CD4-positive, CD25-positive, alpha-beta regulatory T cell (primary cell): ENCODE measurements around the gene FGG. TPM values are rescaled to one million over a fixed set of nuclear protein-coding genes. Genes with fewer than 3 reads are reported as not detected.

Experiments used
- ATAC-seq, 2 donors: fragments of 150-1000 bp; cut with Tn5 transposase; one replicate each; pipeline ENCODE4 v1.10.0; 2021; ENCODE audit warnings: low read depth in 2 of 2, moderate number of reproducible peaks in 2 of 2, moderate library complexity in 1 of 2
- DNase-seq, 3 donors: peaks; one replicate each; pipeline versions ENCODE4 v3.0.0 to v3.0.0-alpha.2; 2012 to 2022; ENCODE audit warnings: mixed read lengths in 1 of 3
- H3K27ac ChIP-seq: one replicate; pipeline ENCODE4 v1.7.0; 2013; ENCODE audit warnings: mild to moderate bottlenecking, low read length; ENCODE audit not compliant: insufficient read depth, poor library complexity, severe bottlenecking
- H3K27me3 ChIP-seq: one replicate; pipeline ENCODE4 v1.7.0; 2013; ENCODE audit warnings: low read length; ENCODE audit not compliant: control insufficient read depth, insufficient read depth
- H3K36me3 ChIP-seq: one replicate; pipeline ENCODE4 v1.7.0; 2013; ENCODE audit warnings: mild to moderate bottlenecking, low read length, moderate library complexity; ENCODE audit not compliant: control insufficient read depth, insufficient read depth
- H3K4me1 ChIP-seq: 2 replicates; pipeline ENCODE4 v1.7.0; 2013; ENCODE audit warnings: mild to moderate bottlenecking, low read length; ENCODE audit not compliant: insufficient read depth, control insufficient read depth, poor library complexity, severe bottlenecking
- H3K4me3 ChIP-seq: one replicate; pipeline ENCODE4 v1.7.0; 2013; ENCODE audit warnings: low read depth, mild to moderate bottlenecking, low read length, moderate library complexity
- H3K9me3 ChIP-seq, 2 experiments: 1 replicate in 1 of 2; 2 replicates in 1 of 2; pipeline ENCODE4 v1.7.0; 2013; ENCODE audit warnings: low read length in 2 of 2, mild to moderate bottlenecking in 1 of 2, moderate library complexity in 1 of 2; ENCODE audit not compliant: control insufficient read depth in 2 of 2
- H3K27ac Mint-ChIP-seq, 3 donors: one replicate each; pipeline ENCODE4 v1.8.0; 2020 to 2022; ENCODE audit warnings: mild to moderate bottlenecking in 3 of 3, mixed read lengths in 3 of 3, moderate library complexity in 2 of 3
- H3K27me3 Mint-ChIP-seq: one replicate; pipeline ENCODE4 v1.8.0; 2022; ENCODE audit warnings: mild to moderate bottlenecking, mixed read lengths
- H3K36me3 Mint-ChIP-seq: one replicate; pipeline ENCODE4 v1.8.0; 2020; ENCODE audit warnings: mixed read lengths
- H3K4me1 Mint-ChIP-seq, 4 donors: one replicate each; pipeline ENCODE4 v1.8.0; 2020 to 2022; ENCODE audit warnings: mixed read lengths in 4 of 4, mild to moderate bottlenecking in 1 of 4
- H3K4me3 Mint-ChIP-seq, 4 donors: one replicate each; pipeline ENCODE4 v1.8.0; 2020 to 2022; ENCODE audit warnings: mild to moderate bottlenecking in 4 of 4, mixed read lengths in 4 of 4, moderate library complexity in 3 of 4
- H3K9me3 Mint-ChIP-seq, 7 donors: one replicate each; pipeline ENCODE4 v1.8.0; 2020 to 2022; ENCODE audit warnings: mixed read lengths in 7 of 7, mild to moderate bottlenecking in 3 of 7, moderate library complexity in 2 of 7
- polyA plus RNA-seq, 4 donors: library from polyadenylated mRNA; unstranded; fragments of 300-500 nt; fragmentation: Illumina TruSeq; gene quantifications; one replicate each; pipeline ENCODE4 v1.2.3, GENCODE V29; 2021
- total RNA-seq: library from RNA; stranded (reverse); gene quantifications from one replicate; pipeline ENCODE4 v1.2.3, GENCODE V29; 2022

Gene FGG
- total and polyA plus RNA-seq, 5 donors from 2014 or later, result not detected

DNA sequence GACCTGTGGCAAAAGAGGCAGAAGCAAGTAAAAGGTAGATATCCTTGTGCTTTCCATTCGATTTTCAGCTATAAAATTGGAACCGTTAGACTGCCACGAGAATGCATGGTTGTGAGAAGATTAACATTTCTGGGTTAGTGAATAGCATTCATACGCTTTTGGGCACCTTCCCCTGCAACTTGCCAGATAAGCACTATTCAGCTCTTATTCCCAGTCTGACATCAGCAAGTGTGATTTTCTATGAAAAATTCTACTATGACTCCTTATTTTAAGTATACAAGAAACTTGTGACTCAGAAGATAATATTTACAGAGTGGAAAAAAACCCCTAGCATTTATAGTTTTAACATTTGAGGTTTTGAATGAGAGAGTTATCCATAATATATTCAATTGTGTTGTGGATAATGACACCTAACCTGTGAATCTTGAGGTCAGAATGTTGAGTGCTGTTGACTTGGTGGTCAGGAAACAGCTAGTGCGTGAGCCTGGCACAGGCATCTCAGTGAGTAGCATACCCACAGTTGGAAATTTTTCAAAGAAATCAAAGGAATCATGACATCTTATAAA is 45.7 kb downstream of the FGG start:
- DNase-seq (no peak), ATAC-seq (no peak)
- Histone ChIP-seq H3K27ac (no peak overlapping the region), H3K36me3 (no peaks in the 10 kb centered on the region), H3K4me1 (no peaks in the 10 kb centered on the region), H3K27me3 (peaks cover 11% of the 10 kb centered on the region), H3K9me3 (no peaks in the 10 kb centered on the region), H3K4me3 (no peak overlapping the region)
- Mint-ChIP-seq H3K4me1 (no peaks in the 10 kb centered on the region), H3K27ac (no peak overlapping the region), H3K9me3 (peaks cover 0 to under 1% (median 0%) of the 10 kb centered on the region in 7 donors), H3K4me3 (no peak overlapping the region), H3K36me3 (no peaks in the 10 kb centered on the region), H3K27me3 (peaks cover 18% of the 10 kb centered on the region)

DNA sequence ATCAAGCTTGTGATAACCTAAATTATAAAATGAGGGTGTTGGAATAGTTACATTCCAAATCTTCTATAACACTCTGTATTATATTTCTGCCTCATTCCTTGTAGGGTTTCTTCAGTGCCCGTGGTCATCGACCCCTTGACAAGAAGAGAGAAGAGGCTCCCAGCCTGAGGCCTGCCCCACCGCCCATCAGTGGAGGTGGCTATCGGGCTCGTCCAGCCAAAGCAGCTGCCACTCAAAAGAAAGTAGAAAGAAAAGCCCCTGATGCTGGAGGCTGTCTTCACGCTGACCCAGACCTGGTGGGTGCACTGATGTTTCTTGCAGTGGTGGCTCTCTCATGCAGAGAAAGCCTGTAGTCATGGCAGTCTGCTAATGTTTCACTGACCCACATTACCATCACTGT is 46.8 kb downstream of the FGG start:
- H3K27me3 ChIP-seq, result peaks cover 15% of the 10 kb centered on the region
- Mint-ChIP-seq H3K4me1 (no peaks in the 10 kb centered on the region), H3K36me3 (no peaks in the 10 kb centered on the region), H3K4me3 (no peak overlapping the region), H3K27ac (no peak overlapping the region), H3K27me3 (peaks cover 18% of the 10 kb centered on the region), H3K9me3 (no peaks in the 10 kb centered on the region)
- no peaks in the 10 kb centered on the region for H3K4me1 ChIP-seq
- DNase-seq (no peak), ATAC-seq (no peak)
- no peaks in the 10 kb centered on the region for H3K9me3 ChIP-seq
- no peak overlapping the region for H3K27ac ChIP-seq
- H3K4me3 ChIP-seq, result no peak overlapping the region
- no peaks in the 10 kb centered on the region for H3K36me3 ChIP-seq

DNA sequence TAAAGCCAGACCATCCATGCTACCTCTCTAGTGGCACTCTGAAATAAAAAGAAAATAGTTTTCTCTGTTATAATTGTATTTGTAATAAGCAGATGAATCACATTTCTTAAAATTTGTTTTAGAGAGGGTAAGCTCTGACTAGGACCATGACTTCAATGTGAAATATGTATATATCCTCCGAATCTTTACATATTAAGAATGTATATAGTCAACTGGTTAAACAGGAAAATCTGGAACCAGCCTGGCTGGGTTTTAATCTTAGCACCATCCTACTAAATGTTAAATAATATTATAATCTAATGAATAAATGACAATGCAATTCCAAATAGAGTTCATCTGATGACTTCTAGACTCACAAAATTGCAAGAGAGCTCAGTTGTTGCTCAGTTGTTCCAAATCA is 48.1 kb downstream of the FGG start:
- Mint-ChIP-seq H3K4me1 (peaks cover 0 to 6% (median 0%) of the 10 kb centered on the region in 4 donors), H3K27me3 (peaks cover 27% of the 10 kb centered on the region), H3K4me3 (no peak overlapping the region), H3K27ac (no peak overlapping the region), H3K9me3 (no peaks in the 10 kb centered on the region), H3K36me3 (no peaks in the 10 kb centered on the region)
- Histone ChIP-seq H3K27ac (no peak overlapping the region), H3K4me3 (no peak overlapping the region), H3K27me3 (peaks cover 15% of the 10 kb centered on the region), H3K4me1 (no peaks in the 10 kb centered on the region), H3K9me3 (no peaks in the 10 kb centered on the region), H3K36me3 (no peaks in the 10 kb centered on the region)
- DNase-seq (no peak), ATAC-seq (no peak)

DNA sequence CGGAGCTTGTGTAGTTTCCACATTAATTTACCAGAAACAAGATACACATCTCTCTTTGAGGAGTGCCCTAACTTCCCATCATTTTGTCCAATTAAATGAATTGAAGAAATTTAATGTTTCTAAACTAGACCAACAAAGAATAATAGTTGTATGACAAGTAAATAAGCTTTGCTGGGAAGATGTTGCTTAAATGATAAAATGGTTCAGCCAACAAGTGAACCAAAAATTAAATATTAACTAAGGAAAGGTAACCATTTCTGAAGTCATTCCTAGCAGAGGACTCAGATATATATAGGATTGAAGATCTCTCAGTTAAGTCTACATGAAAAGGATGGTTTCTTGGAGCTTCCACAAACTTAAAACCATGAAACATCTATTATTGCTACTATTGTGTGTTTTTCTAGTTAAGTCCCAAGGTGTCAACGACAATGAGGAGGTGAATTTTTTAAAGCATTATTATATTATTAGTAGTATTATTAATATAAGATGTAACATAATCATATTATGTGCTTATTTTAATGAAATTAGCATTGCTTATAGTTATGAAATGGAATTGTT is 49.7 kb downstream of the FGG start, which contains the start of gene FGB:
Gene FGB (plus strand): TSS at position 315 of the 558 bp plus-strand sequence. CDS start 8 bp downstream, at position 323.
- H3K27ac Mint-ChIP-seq, result no peak within 1 kb of the TSS
- no peak within 1 kb of the TSS for H3K27ac ChIP-seq
- peaks cover 14% of the 10 kb centered on the region for H3K27me3 ChIP-seq
- H3K27me3 Mint-ChIP-seq, result peaks cover 36% of the 10 kb centered on the region
- peaks cover 0 to 6% (median 0%) of the 10 kb centered on the region in 4 donors for H3K4me1 Mint-ChIP-seq
- no peak for DNase-seq
- no peaks in the 10 kb centered on the region for H3K9me3 ChIP-seq
- no peak within 1 kb of the TSS for H3K4me3 Mint-ChIP-seq
- no peaks in the 10 kb centered on the region for H3K9me3 Mint-ChIP-seq
- H3K36me3 ChIP-seq, result no peaks in the 10 kb centered on the region
- H3K4me1 ChIP-seq, result no peaks in the 10 kb centered on the region
- H3K4me3 ChIP-seq, result no peak within 1 kb of the TSS
- H3K36me3 Mint-ChIP-seq, result no peaks in the 10 kb centered on the region
- no peak for ATAC-seq

DNA sequence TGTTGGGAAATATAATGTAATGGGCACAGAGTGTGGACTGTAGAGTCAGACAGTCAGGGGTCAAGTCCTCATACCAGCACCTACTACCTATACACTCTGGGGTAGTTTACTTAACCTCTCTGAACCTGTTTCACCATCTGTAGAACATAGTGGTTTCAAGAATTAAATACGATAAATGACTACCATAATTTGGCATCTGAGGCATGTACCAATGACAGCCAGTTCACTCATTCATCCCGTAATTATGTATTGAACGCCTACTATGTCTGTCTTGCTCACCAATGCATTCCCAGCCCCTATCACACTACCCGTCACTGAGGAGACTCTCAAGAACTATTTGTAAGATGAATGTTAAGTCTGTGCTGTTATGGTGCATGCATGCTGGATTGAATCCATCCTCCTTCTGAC is 51.6 kb downstream of the FGG start:
- H3K27ac Mint-ChIP-seq, result no peak overlapping the region
- peaks cover 0 to 2% (median 0%) of the 10 kb centered on the region in 7 donors for H3K9me3 Mint-ChIP-seq
- peaks cover 21% of the 10 kb centered on the region for H3K27me3 Mint-ChIP-seq
- H3K4me3 Mint-ChIP-seq, result no peak overlapping the region
- Histone ChIP-seq H3K9me3 (no peaks in the 10 kb centered on the region), H3K27ac (no peak overlapping the region), H3K27me3 (peaks cover 9% of the 10 kb centered on the region), H3K36me3 (no peaks in the 10 kb centered on the region), H3K4me3 (no peak overlapping the region), H3K4me1 (no peaks in the 10 kb centered on the region)
- peaks cover 0 to 6% (median 0%) of the 10 kb centered on the region in 4 donors for H3K4me1 Mint-ChIP-seq
- ATAC-seq, result no peak
- no peak for DNase-seq
- no peaks in the 10 kb centered on the region for H3K36me3 Mint-ChIP-seq

DNA sequence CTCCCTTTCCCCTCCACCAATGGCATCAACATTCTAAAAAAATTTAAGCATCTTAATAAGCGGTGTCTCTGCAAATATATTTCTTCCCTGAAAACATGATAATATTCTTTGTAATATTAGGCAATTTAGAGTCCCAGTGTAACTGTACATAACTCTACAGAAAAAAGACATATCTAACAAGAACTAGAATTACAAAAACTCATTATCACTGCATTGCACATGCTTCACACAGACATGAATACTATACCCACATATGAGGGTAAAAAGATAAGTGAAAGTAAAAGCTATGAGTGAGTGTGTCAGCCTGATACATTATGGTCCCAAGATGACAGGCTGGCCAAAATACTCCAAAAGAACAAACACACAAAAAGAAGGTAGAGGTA is 52.0 kb downstream of the FGG start:
- Histone ChIP-seq H3K4me3 (no peak overlapping the region), H3K27ac (no peak overlapping the region), H3K36me3 (no peaks in the 10 kb centered on the region), H3K9me3 (no peaks in the 10 kb centered on the region), H3K4me1 (no peaks in the 10 kb centered on the region), H3K27me3 (peaks cover 9% of the 10 kb centered on the region)
- H3K9me3 Mint-ChIP-seq, result peaks cover 0 to 2% (median 0%) of the 10 kb centered on the region in 7 donors
- H3K4me3 Mint-ChIP-seq, result no peak overlapping the region
- H3K36me3 Mint-ChIP-seq, result no peaks in the 10 kb centered on the region
- DNase-seq (no peak), ATAC-seq (no peak)
- H3K27ac Mint-ChIP-seq, result no peak overlapping the region
- H3K27me3 Mint-ChIP-seq, result peaks cover 21% of the 10 kb centered on the region
- peaks cover 0 to 6% (median 0%) of the 10 kb centered on the region in 4 donors for H3K4me1 Mint-ChIP-seq

DNA sequence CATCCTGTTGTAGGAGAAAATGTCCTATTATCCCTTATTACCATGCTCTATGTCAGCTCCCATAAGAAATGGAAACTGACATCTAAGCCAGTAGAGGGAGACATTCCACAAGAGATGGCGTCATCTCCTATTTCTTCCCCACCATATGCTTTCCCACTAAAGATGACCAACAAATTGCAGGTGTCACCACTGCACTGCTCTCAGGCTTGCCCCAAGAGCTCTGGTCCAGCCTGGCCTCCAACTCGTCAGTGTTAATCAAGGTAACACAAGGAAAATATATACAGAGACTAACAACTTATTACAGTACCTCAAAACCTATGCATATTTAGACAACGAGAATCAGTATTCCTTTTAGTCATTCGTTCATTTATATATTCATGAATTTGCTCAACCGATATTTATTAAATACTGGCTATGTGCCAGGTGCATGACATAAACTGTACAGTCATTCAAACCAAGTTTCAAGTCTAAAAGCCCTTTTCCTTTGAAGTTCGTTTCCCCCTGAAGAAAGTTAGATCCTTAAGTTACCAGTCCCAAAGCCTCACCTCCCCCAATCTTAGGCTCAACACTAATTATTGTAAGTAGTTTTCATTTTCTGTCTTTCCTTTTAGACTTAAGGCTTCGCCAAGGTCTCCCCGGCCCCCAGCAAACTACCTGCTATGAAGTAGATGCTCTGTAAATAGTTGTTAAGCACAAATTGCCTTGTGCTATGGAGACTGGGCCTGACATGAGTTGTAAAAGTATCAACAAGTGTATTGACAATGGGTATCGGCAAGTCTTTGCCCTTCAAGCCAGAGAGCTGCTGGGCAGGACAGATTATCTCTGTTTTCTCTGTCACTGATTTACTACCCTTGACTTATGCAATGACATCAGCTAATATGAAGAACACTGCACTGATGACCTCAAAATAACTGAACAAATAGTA is 52.7 kb downstream of the FGG start:
- peaks cover 9% of the 10 kb centered on the region for H3K27me3 ChIP-seq
- H3K4me3 ChIP-seq, result no peak overlapping the region
- Mint-ChIP-seq H3K27me3 (peaks cover 21% of the 10 kb centered on the region), H3K9me3 (peaks cover 0 to 2% (median 0%) of the 10 kb centered on the region in 7 donors), H3K27ac (no peak overlapping the region), H3K4me1 (peaks cover 0 to 6% (median 0%) of the 10 kb centered on the region in 4 donors), H3K4me3 (no peak overlapping the region), H3K36me3 (no peaks in the 10 kb centered on the region)
- no peak overlapping the region for H3K27ac ChIP-seq
- DNase-seq (peak in 1 of 3 donors; percentile 41), ATAC-seq (no peak)
- H3K4me1 ChIP-seq, result no peaks in the 10 kb centered on the region
- no peaks in the 10 kb centered on the region for H3K36me3 ChIP-seq
- no peaks in the 10 kb centered on the region for H3K9me3 ChIP-seq
